Endothelial cell of hepatic sinusoid (primary cell): Measurements from ENCODE around the gene SHISA7.

Source experiments
- in situ Hi-C: cut with HindIII; loops from 2 replicates; pipeline ENCODE4 v1.10.0; 2017; ENCODE audit warnings: low sequenced_read_pairs

SHISA7 gene

GRCh38 chr19:55443045-55443823, at the start of gene SHISA7:
Gene SHISA7, minus strand, starts transcription at chr19:55443300. Its CDS starts 437 bp downstream, at chr19:55442863.
- in situ Hi-C loops: no loop called here

DNA sequence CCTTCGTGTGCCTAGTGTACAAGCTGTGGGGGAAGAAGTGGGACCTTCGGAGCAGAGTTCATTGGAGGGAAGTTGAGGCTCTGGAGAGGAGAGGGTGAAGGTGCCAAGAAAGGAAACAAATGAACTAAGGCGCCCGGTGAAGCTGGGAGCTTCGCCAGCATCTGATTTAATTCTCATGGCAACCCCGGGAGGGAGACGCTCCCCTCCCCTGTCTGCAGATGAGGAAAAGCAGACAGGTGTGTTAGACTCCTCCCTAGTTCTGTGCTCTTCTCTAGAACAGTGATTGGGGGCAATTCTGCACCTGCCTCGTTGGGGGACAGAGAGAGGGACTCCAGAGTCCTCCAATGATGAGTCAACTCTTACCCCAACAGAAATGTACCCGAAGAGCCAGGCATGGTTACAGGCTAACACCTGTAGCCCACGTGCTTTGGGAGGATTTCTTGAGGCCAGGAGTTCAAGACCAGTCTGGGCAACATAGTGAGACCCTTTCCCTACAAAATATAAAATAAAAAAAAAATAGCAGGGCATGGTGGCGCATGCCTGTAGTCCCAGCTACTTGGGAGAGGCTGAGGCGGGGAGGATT, 49.4 kb upstream of the SHISA7 start:
- in situ Hi-C loops: no loop called here

DNA sequence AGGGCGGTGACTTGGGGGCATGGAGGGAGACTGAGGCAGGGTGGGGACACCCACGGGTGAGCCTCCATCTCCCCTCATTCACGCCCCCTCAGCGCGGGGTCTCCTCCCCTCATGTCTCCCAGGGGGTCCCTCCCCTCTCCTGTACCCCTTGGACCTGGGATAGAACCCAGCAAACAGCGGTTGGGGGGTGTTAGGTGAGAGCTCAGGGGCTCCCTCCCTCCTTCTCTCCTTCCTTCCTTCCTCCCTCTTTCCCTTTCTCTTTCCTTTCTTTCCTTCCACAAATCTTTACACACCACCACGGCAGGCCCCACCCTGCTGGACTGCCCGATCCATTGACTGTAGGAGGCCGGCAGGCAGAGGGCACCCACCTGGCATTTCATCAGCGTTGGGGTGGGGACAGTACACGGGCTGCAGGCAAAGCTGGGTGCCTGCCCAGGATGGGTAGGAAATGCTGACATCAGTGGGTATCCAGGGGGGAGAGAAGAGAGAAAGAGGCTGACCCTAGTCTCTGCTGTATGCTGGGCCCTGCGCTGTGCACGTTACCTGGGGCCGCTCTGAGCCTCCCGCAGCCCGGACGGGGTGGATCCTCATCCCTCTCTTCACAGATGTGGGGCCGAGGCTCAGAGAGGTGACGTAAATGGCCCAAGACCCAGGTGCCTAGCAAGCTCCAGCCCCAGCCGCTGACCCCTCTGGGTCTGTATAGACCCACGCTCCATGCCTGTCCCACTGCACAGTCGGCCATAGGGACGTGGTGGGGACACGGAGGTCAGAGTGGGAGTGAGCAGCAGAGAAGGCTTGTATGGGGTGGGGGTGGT, 48.7 kb upstream of the SHISA7 start:
- in situ Hi-C loops: no loop called here

GRCh38 chr19:55490478-55491432, 47.7 kb upstream of the SHISA7 start:
- in situ Hi-C loops: no loop called here

GRCh38 chr19:55489711-55490477, 46.8 kb upstream of the SHISA7 start:
- in situ Hi-C loops: no loop called here

- in situ Hi-C loops: no loop called here
Observed at GRCh38 chr19:55488986-55489710, 46.0 kb upstream of the SHISA7 start.

- in situ Hi-C loops: no loop called here
Observed at GRCh38 chr19:55487924-55488687, 45.0 kb upstream of the SHISA7 start, which contains the start of gene SSC5D. Gene SSC5D, plus strand, starts transcription at chr19:55488436. Its CDS starts 154 bp downstream, at chr19:55488590.

DNA sequence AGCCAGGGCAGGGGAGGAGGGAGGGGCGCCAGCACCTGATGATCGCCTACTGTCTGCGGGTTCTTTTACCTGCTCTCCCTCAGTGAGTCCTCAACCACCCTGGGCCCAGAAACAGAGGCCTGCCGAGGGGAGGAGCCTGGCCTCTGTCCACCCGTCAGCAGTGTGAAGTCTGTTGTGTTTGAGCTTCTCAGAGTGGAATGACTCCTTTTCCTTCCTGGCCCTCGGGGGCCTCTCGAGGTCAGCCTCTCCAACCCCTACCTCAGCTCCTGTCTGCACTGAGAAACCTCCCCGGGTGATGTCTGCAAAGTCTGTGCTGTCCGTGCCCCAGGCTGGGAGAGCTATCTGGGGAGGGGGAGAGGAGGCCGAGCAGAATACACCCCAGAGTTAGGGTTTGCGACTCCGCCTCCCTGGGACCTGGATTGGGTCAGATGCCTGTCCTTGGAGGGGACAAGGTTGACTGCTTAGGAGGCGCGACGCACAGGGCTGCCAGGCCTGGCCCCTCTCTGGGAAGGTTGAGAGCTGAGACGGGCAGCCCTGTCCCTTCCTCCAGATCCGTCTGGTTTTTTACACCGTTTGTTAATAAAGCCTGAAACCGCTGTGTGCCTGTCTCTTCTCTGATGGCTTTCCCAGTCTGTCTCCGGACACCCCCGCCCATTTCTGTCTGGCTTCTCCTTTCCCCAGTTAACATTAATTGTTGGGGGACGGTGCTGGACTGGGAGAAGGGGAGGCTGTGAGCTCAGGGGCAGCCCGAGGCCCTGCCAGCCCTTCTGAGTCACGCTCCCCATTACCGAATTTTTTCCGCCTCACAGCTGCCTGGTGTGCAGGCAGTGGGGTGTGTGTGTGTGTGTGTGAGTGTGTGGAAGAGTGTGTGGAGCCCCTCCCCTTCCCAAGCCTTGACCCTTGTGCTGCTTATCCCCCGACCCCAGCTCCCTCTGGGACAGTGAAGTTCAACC, 44.1 kb upstream of the SHISA7 start:
- in situ Hi-C loops: no loop called here

DNA sequence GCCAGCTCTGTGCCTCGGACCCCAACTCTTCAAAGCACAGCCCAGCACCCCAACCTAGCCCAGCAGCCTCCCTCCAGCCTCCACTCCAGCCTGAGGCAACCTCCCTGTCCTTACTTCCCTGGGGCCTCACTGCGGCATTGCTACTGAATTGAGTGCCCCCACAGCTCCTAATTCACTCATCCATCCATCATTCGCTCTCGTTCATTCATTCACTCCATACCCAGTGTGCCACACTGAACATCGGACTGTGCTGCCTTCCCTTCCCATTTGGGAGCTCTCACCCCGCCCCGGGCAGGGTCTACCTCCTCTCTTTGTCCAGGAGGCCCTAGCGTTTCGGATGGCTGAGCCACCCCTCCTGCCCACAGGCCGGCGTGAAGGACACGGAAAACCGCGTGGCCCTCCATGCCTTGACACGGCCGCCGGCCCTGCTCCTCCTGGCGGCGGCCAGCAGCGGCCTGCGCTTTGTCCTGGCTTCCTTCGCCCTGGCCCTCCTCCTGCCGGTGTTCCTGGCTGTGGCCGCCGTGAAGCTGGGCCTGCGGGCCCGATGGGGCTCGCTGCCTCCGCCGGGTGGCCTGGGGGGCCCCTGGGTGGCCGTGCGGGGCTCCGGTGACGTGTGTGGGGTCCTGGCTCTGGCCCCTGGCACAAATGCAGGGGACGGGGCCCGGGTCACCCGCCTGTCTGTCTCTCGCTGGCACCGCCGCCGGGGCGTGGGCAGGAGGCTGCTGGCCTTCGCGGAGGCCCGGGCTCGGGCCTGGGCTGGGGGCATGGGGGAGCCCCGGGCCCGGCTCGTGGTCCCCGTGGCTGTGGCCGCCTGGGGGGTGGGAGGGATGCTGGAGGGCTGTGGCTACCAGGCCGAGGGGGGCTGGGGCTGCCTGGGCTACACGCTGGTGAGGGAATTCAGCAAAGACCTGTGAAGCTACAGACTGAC, 43.2 kb upstream of the SHISA7 start:
- in situ Hi-C loops: no loop called here

DNA sequence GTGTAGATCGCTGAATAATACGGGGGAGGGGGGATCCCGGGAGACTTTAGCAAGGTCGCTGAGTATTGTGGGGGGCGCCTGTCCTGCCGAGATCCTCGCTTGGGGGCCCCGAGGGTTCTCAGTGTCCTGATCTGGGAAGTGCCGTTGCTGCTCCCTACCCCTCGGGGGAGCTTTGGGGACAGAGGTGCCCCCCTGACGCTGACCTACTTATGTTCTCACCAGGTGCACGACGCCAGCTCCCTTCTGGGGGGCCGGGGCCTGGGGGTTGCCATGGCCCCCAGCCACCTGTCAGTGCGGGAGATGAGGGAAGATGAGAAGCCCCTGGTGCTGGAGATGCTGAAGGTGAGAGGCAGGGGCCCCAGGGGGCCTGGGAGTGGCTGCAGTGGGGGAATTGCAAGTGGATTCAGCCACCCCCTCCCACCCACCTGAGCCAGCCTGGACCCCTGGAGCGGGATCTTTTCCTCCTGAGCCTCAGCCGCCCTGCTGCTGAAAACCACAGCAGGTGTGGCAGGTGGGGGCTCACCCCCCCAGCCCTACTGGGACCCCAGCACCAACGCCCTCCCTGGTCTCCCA, 42.4 kb upstream of the SHISA7 start:
- in situ Hi-C loops: no loop called here

DNA sequence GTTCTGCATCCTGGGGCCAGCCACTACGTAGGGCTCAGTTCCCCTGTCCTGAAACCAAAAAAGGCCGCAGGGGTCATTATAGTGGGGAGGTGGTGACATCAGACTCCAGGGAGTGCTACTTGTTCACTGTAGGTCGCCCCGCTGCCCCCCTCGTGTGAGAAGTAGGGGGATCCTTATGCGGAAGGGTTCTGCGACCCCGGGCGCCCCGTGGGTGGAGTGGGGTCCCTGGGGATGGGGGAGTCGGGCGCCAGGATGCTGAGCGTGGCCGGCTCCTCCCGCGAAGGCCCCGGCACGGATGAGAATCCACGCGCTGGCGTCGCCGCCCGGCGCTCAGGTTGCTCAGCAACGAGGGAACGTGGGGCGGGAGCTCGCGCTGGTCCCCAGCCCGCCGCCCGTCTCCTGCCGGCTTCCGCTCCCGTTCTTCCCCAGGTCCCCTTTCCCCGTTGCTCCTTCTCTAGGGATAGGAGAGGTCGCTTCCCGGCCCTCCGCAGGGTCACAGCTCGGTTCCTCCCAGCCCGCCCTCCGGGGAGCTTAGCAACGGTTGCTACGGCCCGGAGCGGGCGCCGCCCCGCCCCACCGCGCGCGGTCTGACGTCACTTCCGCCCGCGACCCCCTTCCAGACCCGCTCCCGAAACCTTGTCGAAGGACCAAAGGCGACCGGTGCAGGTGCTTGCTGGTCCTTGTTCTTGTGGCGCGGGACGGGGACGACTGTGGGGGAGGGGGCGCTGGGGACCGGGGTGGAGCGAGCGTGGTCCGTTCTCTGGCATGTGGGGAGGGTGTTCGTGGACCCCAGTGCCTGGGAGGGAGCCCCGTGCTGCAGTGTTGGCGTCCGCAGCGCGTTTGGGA, 41.7 kb upstream of the SHISA7 start, which contains the start of gene NAT14:
Gene NAT14, plus strand, starts transcription at position 596 of the 846 bp plus-strand sequence. CDS start 521 bp downstream, outside the sequence.
- in situ Hi-C loops: no loop called here

DNA sequence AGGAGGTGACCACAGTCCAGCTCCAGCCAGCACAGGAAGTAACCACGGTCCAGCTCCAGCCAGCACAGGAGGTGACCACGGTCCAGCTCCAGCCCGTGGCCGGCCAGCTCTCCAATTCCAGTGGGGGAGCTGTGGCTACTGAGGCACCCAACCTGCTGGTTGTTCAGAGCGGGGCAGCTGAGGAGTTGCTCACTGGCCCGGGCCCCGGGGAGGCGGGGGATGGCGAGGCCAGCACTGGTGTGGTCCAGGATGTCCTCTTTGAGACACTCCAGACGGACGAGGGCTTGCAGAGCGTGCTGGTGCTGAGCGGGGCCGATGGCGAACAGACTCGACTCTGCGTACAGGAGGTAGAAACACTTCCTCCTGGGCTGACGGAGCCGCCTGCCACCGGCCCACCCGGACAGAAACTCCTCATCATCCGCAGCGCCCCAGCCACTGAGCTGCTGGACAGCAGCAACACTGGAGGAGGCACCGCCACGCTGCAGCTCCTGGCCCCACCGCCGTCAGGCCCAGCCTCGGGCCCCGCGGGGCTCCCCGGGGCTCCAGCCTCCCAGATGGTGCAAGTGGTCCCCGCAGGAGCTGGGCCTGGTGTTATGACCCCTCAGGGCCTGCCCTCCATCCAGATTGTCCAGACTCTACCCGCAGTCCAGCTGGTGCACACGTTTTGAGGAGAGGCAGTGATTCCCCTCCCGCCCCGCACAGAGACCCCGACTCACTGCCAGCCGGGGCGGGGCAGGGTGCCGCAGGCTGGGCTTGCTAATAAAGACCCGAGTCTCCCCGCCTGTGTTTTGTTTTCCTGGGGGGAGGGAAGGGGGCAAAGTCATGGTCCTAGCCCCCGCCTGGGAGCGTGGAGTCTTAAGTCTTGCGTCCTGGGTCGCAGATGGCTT, 40.8 kb upstream of the SHISA7 start:
- in situ Hi-C loops: no loop called here

GRCh38 chr19:55482967-55483705, 40.0 kb upstream of the SHISA7 start:
- in situ Hi-C loops: no loop called here
